ENCODE data around the gene GPATCH1.
"Not testable (repeated sequence)": the region's sequence is repeated elsewhere in the genome, so short reads cannot be mapped to it uniquely, and the experiment has no call there.

- not testable (repeated sequence) for TF ChIP-seq HDGF (IDR thresholded peaks at IDR 0.05; ENCODE audit: borderline replicate concordance); ELF4 (IDR thresholded peaks at IDR 0.05); FOXM1 (IDR thresholded peaks at IDR 0.05; ENCODE audit: borderline replicate concordance); SP1 (IDR thresholded peaks at IDR 0.05); FOXA1 (IDR thresholded peaks at IDR 0.05); ARNT (IDR thresholded peaks at IDR 0.05); ZNF384 (IDR thresholded peaks at IDR 0.05); CTBP1 (IDR thresholded peaks at IDR 0.05; ENCODE audit: borderline replicate concordance); SUZ12 (IDR thresholded peaks at IDR 0.05); TARDBP (IDR thresholded peaks at IDR 0.05); BHLHE40 (IDR thresholded peaks at IDR 0.05; ENCODE audit: borderline replicate concordance); LEF1 (IDR thresholded peaks at IDR 0.05; ENCODE audit: borderline replicate concordance)
Measured at GRCh38 chr19:33166037-33166436, 85.1 kb downstream of the GPATCH1 start.
